ENCODE data around the gene UAP1L1. TPM values are rescaled to one million over a fixed set of nuclear protein-coding genes. Genes with fewer than 3 reads are reported as not detected.

The UAP1L1 gene
- total and polyA plus RNA-seq, 2 of the 4 experiments (the other 2 are of a cell fraction) = 2.3 to 9.8 TPM

DNA sequence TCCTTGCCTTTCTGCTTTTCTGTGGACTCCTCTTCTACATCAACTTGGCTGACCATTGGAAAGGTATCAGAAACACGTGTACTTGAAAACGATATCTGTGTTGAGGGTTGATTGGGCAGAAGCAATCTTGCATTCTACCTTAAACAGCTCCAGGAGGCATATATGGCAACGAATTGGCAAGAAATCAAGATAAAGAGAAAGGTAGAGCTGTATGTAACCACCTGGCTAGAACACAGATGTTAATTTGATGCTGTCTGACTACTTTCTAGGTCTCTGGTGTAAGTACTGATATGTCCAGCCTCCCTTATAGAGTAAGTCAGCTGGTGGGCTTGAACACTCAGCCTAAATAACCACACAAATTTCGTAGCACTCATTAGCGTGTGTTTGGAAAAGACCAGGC, 10.8 kb downstream of the UAP1L1 start:
- no peak overlapping the region for H4K91ac ChIP-seq (ENCODE audit: insufficient read depth, low read depth, low read length)

More for the DNA sequence above, 10.8 kb downstream of the UAP1L1 start:
- Histone ChIP-seq H3K27me3 (ENCODE audit: control insufficient read depth, insufficient read depth, low read length) (no peaks in the 10 kb centered on the region), H4K5ac (ENCODE audit: low read depth, low read length) (no peak overlapping the region), H3K4ac (ENCODE audit: low read depth, low read length) (no peak overlapping the region), H3K4me2 (ENCODE audit: low read depth, low read length) (no peak overlapping the region), H3K14ac (replicated peaks; ENCODE audit: low read depth, low read length) (no peak overlapping the region), H3K56ac (ENCODE audit: extremely low read depth, insufficient read depth, low read length) (no peak overlapping the region), H3K4me3 (ENCODE audit: insufficient read depth, low read depth, low read length) (no peak overlapping the region), H3K9me3 (ENCODE audit: control insufficient read depth, insufficient read depth, low read length) (no peaks in the 10 kb centered on the region), H2AFZ (replicated peaks; ENCODE audit: low read length, poor library complexity) (no peak overlapping the region), H3K9me1 (ENCODE audit: insufficient read depth, low read length) (peaks cover 6% of the 10 kb centered on the region), H2BK120ac (ENCODE audit: low read depth, low read length) (no peak overlapping the region), H4K8ac (ENCODE audit: low read depth in 2 of 2, low read length in 2 of 2) (no peak overlapping the region; a peak in 1 of 4 replicates), H3K79me1 (ENCODE audit: low read depth in 1 of 2, low read length in 2 of 2) (peaks cover 31 to 36% of the 10 kb centered on the region in 2 experiments), H3K9ac (ENCODE audit: low read depth, low read length) (no peak overlapping the region), H3K27ac (ENCODE audit: insufficient read depth, low read length) (no peak overlapping the region), H2AK9ac (replicated peaks; ENCODE audit: low read depth, low read length, poor library complexity) (peak overlapping the region; percentile 6), H2BK15ac (ENCODE audit: low read depth, low read length) (no peak overlapping the region), H2BK5ac (ENCODE audit: low read depth, low read length, poor library complexity, severe bottlenecking) (no peak overlapping the region), H3K4me1 (ENCODE audit: control insufficient read depth, insufficient read depth, low read length) (peaks cover 10% of the 10 kb centered on the region), H3K36me3 (ENCODE audit: control insufficient read depth, insufficient read depth, low read length) (peaks cover 12% of the 10 kb centered on the region; the same call in 1 of the 2 replicates), H3K18ac (ENCODE audit: low read depth, low read length) (no peak overlapping the region), H2AK5ac (ENCODE audit: low read depth, low read length) (no peak overlapping the region), H3K23ac (ENCODE audit: low read depth, low read length) (0 out of 2 replicates have a peak overlapping the region, but pooled peaks have one; percentile 26), H2BK20ac (ENCODE audit: low read depth, low read length) (no peak overlapping the region), H4K20me1 (ENCODE audit: insufficient read depth, low read length) (no peaks in the 10 kb centered on the region)
- TF ChIP-seq RCOR1 (IDR thresholded peaks at IDR 0.05; ENCODE audit: insufficient replicate concordance, low read length) (no peak), RFX5 (IDR thresholded peaks at IDR 0.05; ENCODE audit: low read depth, low read length) (no peak)
- TF ChIP-seq, protein P1, sequence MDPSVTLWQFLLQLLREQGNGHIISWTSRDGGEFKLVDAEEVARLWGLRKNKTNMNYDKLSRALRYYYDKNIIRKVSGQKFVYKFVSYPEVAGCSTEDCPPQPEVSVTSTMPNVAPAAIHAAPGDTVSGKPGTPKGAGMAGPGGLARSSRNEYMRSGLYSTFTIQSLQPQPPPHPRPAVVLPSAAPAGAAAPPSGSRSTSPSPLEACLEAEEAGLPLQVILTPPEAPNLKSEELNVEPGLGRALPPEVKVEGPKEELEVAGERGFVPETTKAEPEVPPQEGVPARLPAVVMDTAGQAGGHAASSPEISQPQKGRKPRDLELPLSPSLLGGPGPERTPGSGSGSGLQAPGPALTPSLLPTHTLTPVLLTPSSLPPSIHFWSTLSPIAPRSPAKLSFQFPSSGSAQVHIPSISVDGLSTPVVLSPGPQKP (IDR thresholded peaks at IDR 0.05; ENCODE audit: borderline replicate concordance, low read depth, low read length) = no peak
- CTCF ChIA-PET = no interaction called here
- WGBS, 2 experiments (ENCODE audit: extremely low coverage in 2 of 2, insufficient read length in 1 of 2) = no CpG with 5 or more reads among the region's 5 CpGs
- POLR2A ChIA-PET (ENCODE audit: unreplicated experiment) = no interaction called here
- dilution Hi-C loops (cut with HindIII; ENCODE audit: low sequenced_read_pairs, unreplicated experiment) (no loop called here), intact Hi-C loops (cut with micrococcal nuclease) (no loop called here), in situ Hi-C loops (cut with MboI; ENCODE audit: low sequenced_read_pairs) (no loop called here)
- no peak for ATAC-seq (ENCODE audit: low read depth)
- no peak for DNase-seq
- no TSS peak for BruUV-seq (replicated peaks)
